HepG2 (cell line): ENCODE results near the gene SIX5. TPM values are rescaled to one million over a fixed set of nuclear protein-coding genes. Genes with fewer than 3 reads are reported as not detected.

Source experiments
- ATAC-seq: fragments of 200-7000 bp; cut with Tn5 transposase; 3 replicates; pipeline ENCODE4 v1.9.1; 2020; ENCODE audit warnings: mild to moderate bottlenecking, moderate library complexity
- BruUV-seq: library from RNA; stranded (reverse); fragments of 400-500 nt; replicated peaks from 2 replicates; lab custom pipeline; 2021; lab: Mats Ljungman, UMichigan
- CTCF ChIA-PET: fragments of 300-600 bp; formaldehyde crosslinking; extraction: SDS; loops from one replicate; lab custom pipeline; 2021; ENCODE audit warnings: low total read pairs, inconsistent platforms, low intra/inter-chr PET ratio; lab: Yijun Ruan, JAX
- POLR2A ChIA-PET: fragments of 350-600 bp; sonication (Branson Sonifier 250); formaldehyde crosslinking; loops from one replicate; lab custom pipeline; 2020; ENCODE audit warnings: antibody characterized with exemption, inconsistent platforms; lab: Yijun Ruan, JAX
- DNase-seq: peaks from one replicate; pipeline ENCODE4 v3.0.0-alpha.2; 2015; ENCODE audit warnings: low spot score
- FAIRE-seq: peaks from 3 replicates; lab custom pipeline; 2011; peaks lifted over from hg19 to GRCh38; lab: Jason Lieb, UNC
- H2AFZ ChIP-seq: one replicate; pipeline ENCODE4 v1.6.1; 2011; ENCODE audit warnings: low read length, inconsistent platforms
- H3K27ac ChIP-seq: fragments of 300-600 bp; 3 replicates; pipeline ENCODE4 v1.8.0; 2011; ENCODE audit warnings: mixed run types, mild to moderate bottlenecking, mixed read lengths, low read length, inconsistent platforms; ENCODE audit not compliant: insufficient read depth; ENCODE audit errors: extremely low read length
- H3K27me3 ChIP-seq, 2 experiments: fragments of 200-600 bp in 1 of 2; 2 replicates in 1 of 2; 3 replicates in 1 of 2; pipeline versions ENCODE4 v1.6.0 to v1.8.0; 2011; ENCODE audit warnings: low read length in 2 of 2, mild to moderate bottlenecking in 2 of 2, moderate library complexity in 2 of 2, inconsistent platforms in 1 of 2; ENCODE audit not compliant: insufficient read depth in 2 of 2, control insufficient read depth in 1 of 2
- H3K36me3 ChIP-seq, 2 experiments: fragments of 200-600 bp in 1 of 2; replicated peaks in 1 of 2; 2 replicates in 1 of 2; 3 replicates in 1 of 2; pipeline versions ENCODE4 v1.5.1 to v1.8.0; 2011; ENCODE audit warnings: low read length in 2 of 2, inconsistent platforms in 1 of 2; ENCODE audit not compliant: insufficient read depth in 2 of 2, control insufficient read depth in 1 of 2
- H3K4me1 ChIP-seq: 2 replicates; pipeline ENCODE4 v1.5.1; 2012; ENCODE audit warnings: low read length, inconsistent platforms; ENCODE audit not compliant: insufficient read depth
- H3K4me2 ChIP-seq: 2 replicates; pipeline ENCODE4 v1.6.0; 2011; ENCODE audit warnings: low read depth, low read length, inconsistent platforms
- H3K4me3 ChIP-seq, 3 experiments: fragments of 200-600 bp in 1 of 3; sonication (generic), shearing (Covaris generic) in 1 of 3; replicated peaks in 1 of 3; 2 replicates each; pipeline ENCODE4 v1.5.1; 2011 to 2016; ENCODE audit warnings: low read length in 3 of 3, inconsistent platforms in 2 of 3, low read depth in 2 of 3, mild to moderate bottlenecking in 2 of 3, control low read depth in 1 of 3, mixed read lengths in 1 of 3; ENCODE audit not compliant: insufficient read depth in 1 of 3
- H3K79me2 ChIP-seq: one replicate; pipeline ENCODE4 v1.6.1; 2011; ENCODE audit warnings: low read length, inconsistent platforms; ENCODE audit not compliant: insufficient read depth
- H3K9ac ChIP-seq: 2 replicates; pipeline ENCODE4 v1.6.0; 2011; ENCODE audit warnings: mild to moderate bottlenecking, low read depth, low read length, inconsistent platforms; ENCODE audit not compliant: insufficient read depth
- H3K9me3 ChIP-seq: 2 replicates; pipeline ENCODE4 v1.5.1; 2012; ENCODE audit warnings: mild to moderate bottlenecking, low read length
- H4K20me1 ChIP-seq: 2 replicates; pipeline ENCODE4 v1.6.0; 2011; ENCODE audit warnings: inconsistent platforms, mild to moderate bottlenecking, low read length, moderate library complexity; ENCODE audit not compliant: insufficient read depth
- MIER2 ChIP-seq: IDR thresholded peaks from 2 replicates; pipeline ENCODE4 v1.6.1; 2016; ENCODE audit warnings: missing biosample characterization, missing genetic modification reagents
- PHB2 ChIP-seq: fragments of 450-650 bp; IDR thresholded peaks from 2 replicates; pipeline ENCODE4 v1.6.1; 2018; ENCODE audit not compliant: partially characterized antibody
- PHF5A ChIP-seq: IDR thresholded peaks from one replicate; pipeline ENCODE4 v1.6.1; 2018; ENCODE audit warnings: low read depth, missing genetic modification reagents; ENCODE audit not compliant: unreplicated experiment
- PRMT3 ChIP-seq: sonication (generic); formaldehyde crosslinking; IDR thresholded peaks from 2 replicates; pipeline ENCODE4 v1.8.1; 2022; ENCODE audit warnings: low read depth, mild to moderate bottlenecking, moderate library complexity, missing genetic modification reagents, borderline replicate concordance
- ZBTB3 ChIP-seq: sonication (generic); formaldehyde crosslinking; IDR thresholded peaks from 2 replicates; pipeline ENCODE4 v1.4.0; 2020; ENCODE audit warnings: low read depth, mild to moderate bottlenecking, moderate library complexity, missing genetic modification reagents, borderline replicate concordance
- ZFP36 ChIP-seq: fragments of 150-350 bp; IDR thresholded peaks from 2 replicates; pipeline ENCODE4 v1.6.1; 2018; ENCODE audit warnings: borderline replicate concordance, low read length, low read depth; ENCODE audit not compliant: partially characterized antibody
- ZNF451 ChIP-seq: sonication (generic); formaldehyde crosslinking; IDR thresholded peaks from 2 replicates; pipeline ENCODE4 v1.5.0; 2020; ENCODE audit warnings: mild to moderate bottlenecking, missing genetic modification reagents
- ZNF546 ChIP-seq: sonication (generic); formaldehyde crosslinking; conservative IDR thresholded peaks from 2 replicates; pipeline ENCODE4 v1.8.1; 2023; ENCODE audit warnings: mild to moderate bottlenecking, missing genetic modification reagents
- ZSCAN20 ChIP-seq: sonication (generic); formaldehyde crosslinking; IDR thresholded peaks from 2 replicates; pipeline ENCODE4 v1.4.0; 2020; ENCODE audit warnings: missing genetic modification reagents, mild to moderate bottlenecking, borderline replicate concordance
- ZSCAN9 ChIP-seq: IDR thresholded peaks from 2 replicates; pipeline ENCODE4 v1.6.1; 2016; ENCODE audit warnings: borderline replicate concordance
- ZUFSP ChIP-seq: sonication (generic); formaldehyde crosslinking; IDR thresholded peaks from 2 replicates; pipeline ENCODE4 v1.9.0; 2021; ENCODE audit warnings: missing genetic modification reagents, mild to moderate bottlenecking, borderline replicate concordance
- WGBS: methylation state at CpG from one replicate; pipeline ENCODE4 v1.1.6; 2017; ENCODE audit warnings: low lambda C conversion rate; 5-methylcytosine and 5-hydroxymethylcytosine counted together
- in situ Hi-C: cut with HindIII; loops from 2 replicates; pipeline ENCODE4 v1.10.0; 2017; ENCODE audit warnings: low pct_unique_long_range_greater_than_20kb; ENCODE audit not compliant: extremely low pct_ligation_motif_present
- intact Hi-C: fragments of 100-400 bp; cut with micrococcal nuclease; formaldehyde crosslinking; loops from one replicate; pipeline ENCODE4 v1.10.0; 2022; ENCODE audit not compliant: unreplicated experiment
- polyA plus RNA-seq, 8 experiments: library from polyadenylated mRNA; depleted of rRNA in 3 of 8; stranded (reverse) in 7 of 8; unstranded in 1 of 8; fragments of >200 nt; fragmentation: Illumina TruSeq in 4 of 8; extraction: Trizol in 4 of 8; gene quantifications; 2 replicates each; pipeline versions ENCODE4 v1.2.1 to v1.2.3, GENCODE V29; 2011 to 2016; ENCODE audit warnings: low read depth in 4 of 8, missing spikeins in 1 of 8, mixed read lengths in 1 of 8; ENCODE audit not compliant: insufficient read depth in 1 of 8
- total RNA-seq, 5 experiments: library from RNA; depleted of rRNA; stranded (reverse); fragments of >200 nt; fragmentation: Illumina TruSeq; extraction: Trizol; gene quantifications; 2 replicates each; pipeline ENCODE4 v1.2.3, GENCODE V29; 2016; ENCODE audit warnings: low read depth in 1 of 5
- TF ChIP-seq, protein P1 (sequence below): sonication (generic); formaldehyde crosslinking; IDR thresholded peaks from 2 replicates; pipeline ENCODE4 v1.4.0; 2020; ENCODE audit warnings: missing genetic modification reagents
- TF ChIP-seq, protein P2 (sequence below): sonication (generic); formaldehyde crosslinking; IDR thresholded peaks from 2 replicates; pipeline ENCODE4 v1.4.0; 2020; ENCODE audit warnings: missing genetic modification reagents, borderline replicate concordance
- TF ChIP-seq, protein P3 (sequence below): sonication (generic); formaldehyde crosslinking; IDR thresholded peaks from 2 replicates; pipeline ENCODE4 v1.5.1; 2020; ENCODE audit warnings: missing genetic modification reagents, mild to moderate bottlenecking, borderline replicate concordance

SIX5 gene
- total and polyA plus RNA-seq, 2 of the 13 experiments (the other 11 are each of a cell fraction or from before 2014, with no cell fraction given): 7.7 to 10.5 TPM

- peaks cover 0 to 4% of the 10 kb centered on the region in 2 experiments; a peak in 1 of 5 replicates for H3K27me3 ChIP-seq
- in situ Hi-C loops: no loop called here
- DNase-seq (no peak), FAIRE-seq (no peak), ATAC-seq (no peak)
- intact Hi-C loops: loop anchor here (5.0 kb wide), 1 partner anchor 34 kb away; the partner anchor contains the start of gene SIX5
- H4K20me1 ChIP-seq: no peaks in the 10 kb centered on the region
- no peak within 1 kb of the TSS for H3K4me3 ChIP-seq
- H3K27ac ChIP-seq: no peak within 1 kb of the TSS
- H3K9ac ChIP-seq: no peak within 1 kb of the TSS
- H3K36me3 ChIP-seq: no peaks in the 10 kb centered on the region
- no TSS peak for BruUV-seq
- H2AFZ ChIP-seq: no peak within 1 kb of the TSS
- H3K9me3 ChIP-seq: no peaks in the 10 kb centered on the region
- H3K4me2 ChIP-seq: no peak within 1 kb of the TSS
- ChIA-PET CTCF (no interaction called here), POLR2A (interaction anchor here (1.0 to 1.6 kb wide), 2 partner anchors 16 to 36 kb away, joined by 3 read pairs; partner anchors contain the start of gene SIX5)
- peaks cover 54% of the 10 kb centered on the region for H3K4me1 ChIP-seq
- peaks cover 20% of the 10 kb centered on the region for H3K79me2 ChIP-seq
- WGBS: 94% methylated on average over 59 of the region's 59 CpGs
- TF ChIP-seq, protein P1, sequence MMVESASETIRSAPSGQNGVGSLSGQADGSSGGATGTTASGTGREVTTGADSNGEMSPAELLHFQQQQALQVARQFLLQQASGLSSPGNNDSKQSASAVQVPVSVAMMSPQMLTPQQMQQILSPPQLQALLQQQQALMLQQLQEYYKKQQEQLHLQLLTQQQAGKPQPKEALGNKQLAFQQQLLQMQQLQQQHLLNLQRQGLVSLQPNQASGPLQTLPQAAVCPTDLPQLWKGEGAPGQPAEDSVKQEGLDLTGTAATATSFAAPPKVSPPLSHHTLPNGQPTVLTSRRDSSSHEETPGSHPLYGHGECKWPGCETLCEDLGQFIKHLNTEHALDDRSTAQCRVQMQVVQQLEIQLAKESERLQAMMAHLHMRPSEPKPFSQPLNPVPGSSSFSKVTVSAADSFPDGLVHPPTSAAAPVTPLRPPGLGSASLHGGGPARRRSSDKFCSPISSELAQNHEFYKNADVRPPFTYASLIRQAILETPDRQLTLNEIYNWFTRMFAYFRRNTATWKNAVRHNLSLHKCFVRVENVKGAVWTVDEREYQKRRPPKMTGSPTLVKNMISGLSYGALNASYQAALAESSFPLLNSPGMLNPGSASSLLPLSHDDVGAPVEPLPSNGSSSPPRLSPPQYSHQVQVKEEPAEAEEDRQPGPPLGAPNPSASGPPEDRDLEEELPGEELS: no peak
- TF ChIP-seq, protein P2, sequence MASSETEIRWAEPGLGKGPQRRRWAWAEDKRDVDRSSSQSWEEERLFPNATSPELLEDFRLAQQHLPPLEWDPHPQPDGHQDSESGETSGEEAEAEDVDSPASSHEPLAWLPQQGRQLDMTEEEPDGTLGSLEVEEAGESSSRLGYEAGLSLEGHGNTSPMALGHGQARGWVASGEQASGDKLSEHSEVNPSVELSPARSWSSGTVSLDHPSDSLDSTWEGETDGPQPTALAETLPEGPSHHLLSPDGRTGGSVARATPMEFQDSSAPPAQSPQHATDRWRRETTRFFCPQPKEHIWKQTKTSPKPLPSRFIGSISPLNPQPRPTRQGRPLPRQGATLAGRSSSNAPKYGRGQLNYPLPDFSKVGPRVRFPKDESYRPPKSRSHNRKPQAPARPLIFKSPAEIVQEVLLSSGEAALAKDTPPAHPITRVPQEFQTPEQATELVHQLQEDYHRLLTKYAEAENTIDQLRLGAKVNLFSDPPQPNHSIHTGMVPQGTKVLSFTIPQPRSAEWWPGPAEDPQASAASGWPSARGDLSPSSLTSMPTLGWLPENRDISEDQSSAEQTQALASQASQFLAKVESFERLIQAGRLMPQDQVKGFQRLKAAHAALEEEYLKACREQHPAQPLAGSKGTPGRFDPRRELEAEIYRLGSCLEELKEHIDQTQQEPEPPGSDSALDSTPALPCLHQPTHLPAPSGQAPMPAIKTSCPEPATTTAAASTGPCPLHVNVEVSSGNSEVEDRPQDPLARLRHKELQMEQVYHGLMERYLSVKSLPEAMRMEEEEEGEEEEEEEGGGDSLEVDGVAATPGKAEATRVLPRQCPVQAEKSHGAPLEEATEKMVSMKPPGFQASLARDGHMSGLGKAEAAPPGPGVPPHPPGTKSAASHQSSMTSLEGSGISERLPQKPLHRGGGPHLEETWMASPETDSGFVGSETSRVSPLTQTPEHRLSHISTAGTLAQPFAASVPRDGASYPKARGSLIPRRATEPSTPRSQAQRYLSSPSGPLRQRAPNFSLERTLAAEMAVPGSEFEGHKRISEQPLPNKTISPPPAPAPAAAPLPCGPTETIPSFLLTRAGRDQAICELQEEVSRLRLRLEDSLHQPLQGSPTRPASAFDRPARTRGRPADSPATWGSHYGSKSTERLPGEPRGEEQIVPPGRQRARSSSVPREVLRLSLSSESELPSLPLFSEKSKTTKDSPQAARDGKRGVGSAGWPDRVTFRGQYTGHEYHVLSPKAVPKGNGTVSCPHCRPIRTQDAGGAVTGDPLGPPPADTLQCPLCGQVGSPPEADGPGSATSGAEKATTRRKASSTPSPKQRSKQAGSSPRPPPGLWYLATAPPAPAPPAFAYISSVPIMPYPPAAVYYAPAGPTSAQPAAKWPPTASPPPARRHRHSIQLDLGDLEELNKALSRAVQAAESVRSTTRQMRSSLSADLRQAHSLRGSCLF: no peak
- TF ChIP-seq ZSCAN9 (CRISPR knock-in tag) (no peak), ZUFSP (CRISPR knock-in tag) (no peak), ZFP36 (no peak), ZNF546 (CRISPR knock-in tag) (no peak), ZNF451 (CRISPR knock-in tag) (no peak), PRMT3 (CRISPR knock-in tag) (no peak), PHF5A (CRISPR knock-in tag) (no peak), PHB2 (no peak), MIER2 (CRISPR knock-in tag) (no peak), ZBTB3 (CRISPR knock-in tag) (no peak), ZSCAN20 (CRISPR knock-in tag) (no peak)
- TF ChIP-seq, protein P3, sequence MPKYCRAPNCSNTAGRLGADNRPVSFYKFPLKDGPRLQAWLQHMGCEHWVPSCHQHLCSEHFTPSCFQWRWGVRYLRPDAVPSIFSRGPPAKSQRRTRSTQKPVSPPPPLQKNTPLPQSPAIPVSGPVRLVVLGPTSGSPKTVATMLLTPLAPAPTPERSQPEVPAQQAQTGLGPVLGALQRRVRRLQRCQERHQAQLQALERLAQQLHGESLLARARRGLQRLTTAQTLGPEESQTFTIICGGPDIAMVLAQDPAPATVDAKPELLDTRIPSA (CRISPR knock-in tag): no peak
These were observed 35.8 kb downstream of the SIX5 start, which contains the start of gene MEIOSIN for GRCh38 chr19:45733160-45733810. TSS of gene MEIOSIN (plus strand) at chr19:45733439. CDS start at chr19:45735377, 1,938 bp downstream.
